A549 (cell line): ENCODE results near the gene HS6ST1.

ENCODE experiments used
- CHD2 ChIP-seq: fragments of 150-350 bp; IDR thresholded peaks from 2 replicates; pipeline ENCODE4 v1.6.1; 2014; ENCODE audit warnings: low read length; ENCODE audit not compliant: partially characterized antibody
- CTCF ChIP-seq: fragments of >200 bp; sonication (Bioruptor Twin); formaldehyde crosslinking; IDR thresholded peaks from 3 replicates; pipeline ENCODE4 v1.5.1; 2016
- EP300 ChIP-seq, 2 experiments: fragments of >200 bp; sonication (Bioruptor Twin); formaldehyde crosslinking; IDR thresholded peaks; 2 replicates in 1 of 2; 3 replicates in 1 of 2; pipeline ENCODE4 v1.6.1; 2016 to 2017
- FOXS1 ChIP-seq: fragments of 250-450 bp; sonication (Bioruptor Pico); IDR thresholded peaks from 2 replicates; pipeline ENCODE4 v1.5.0; 2020; ENCODE audit warnings: mild to moderate bottlenecking, moderate library complexity
- HOXB5 ChIP-seq: fragments of 250-450 bp; sonication (Bioruptor Pico); IDR thresholded peaks from 2 replicates; pipeline ENCODE4 v1.5.0; 2020; ENCODE audit warnings: mild to moderate bottlenecking, moderate library complexity
- KDM1A ChIP-seq: fragments of 200-600 bp; sonication (generic); IDR thresholded peaks from 2 replicates; pipeline ENCODE4 v1.6.1; 2016; ENCODE audit warnings: low read depth, mild to moderate bottlenecking
- MYC ChIP-seq: IDR thresholded peaks from 2 replicates; pipeline ENCODE4 v1.6.1; 2012; ENCODE audit warnings: mild to moderate bottlenecking, inconsistent platforms, low read length, improper control_type of control experiment, borderline replicate concordance
- POLR2A ChIP-seq: IDR thresholded peaks from 2 replicates; pipeline ENCODE4 v1.6.1; 2012; ENCODE audit warnings: mild to moderate bottlenecking, low read length
- RNF2 ChIP-seq: fragments of 200-600 bp; sonication (generic); IDR thresholded peaks from 2 replicates; pipeline ENCODE4 v1.6.1; 2016; ENCODE audit warnings: low read depth, mild to moderate bottlenecking, antibody characterized with exemption, moderate library complexity, borderline replicate concordance
- SMC3 ChIP-seq: fragments of >200 bp; sonication (Bioruptor Twin); formaldehyde crosslinking; IDR thresholded peaks from 3 replicates; pipeline ENCODE4 v1.6.1; 2018; ENCODE audit warnings: inconsistent platforms
- SREBF2 ChIP-seq: fragments of 450-650 bp; IDR thresholded peaks from 2 replicates; pipeline ENCODE4 v1.6.1; 2014; ENCODE audit warnings: mild to moderate bottlenecking, moderate library complexity
- TFCP2L1 ChIP-seq: fragments of 250-450 bp; sonication (Bioruptor Pico); IDR thresholded peaks from 2 replicates; pipeline ENCODE4 v1.5.0; 2021; ENCODE audit warnings: mild to moderate bottlenecking
- ZFP36 ChIP-seq: fragments of 450-650 bp; IDR thresholded peaks from 2 replicates; pipeline ENCODE4 v1.6.1; 2014; ENCODE audit warnings: borderline replicate concordance; ENCODE audit not compliant: partially characterized antibody
- ZSCAN20 ChIP-seq: fragments of 250-450 bp; sonication (Bioruptor Pico); IDR thresholded peaks from 2 replicates; pipeline ENCODE4 v1.8.0; 2022; ENCODE audit warnings: mild to moderate bottlenecking, moderate library complexity

- TF ChIP-seq CTCF (no peak), EP300 (IDR thresholded peaks at IDR 0.05) (no peak), POLR2A (no peak), MYC (no peak), ZFP36 (no peak), SMC3 (no peak), FOXS1 (no peak), HOXB5 (CRISPR knock-in tag) (no peak), TFCP2L1 (CRISPR knock-in tag) (no peak), KDM1A (no peak), RNF2 (no peak), SREBF2 (no peak), ZSCAN20 (CRISPR knock-in tag) (no peak), CHD2 (no peak)
These were observed 82.1 kb downstream of the HS6ST1 start for GRCh38 chr2:128236491-128237035.
